GM19043 (cell line): ENCODE data around the gene COL23A1.
"Not testable (repeated sequence)": the region's sequence is repeated elsewhere in the genome, so short reads cannot be mapped to it uniquely, and the experiment has no call there.

ENCODE experiments used
- ATAC-seq: cut with Tn5 transposase; IDR thresholded peaks from one replicate; pipeline ENCODE4 v1.9.1; 2021; ENCODE audit warnings: low read depth; ENCODE audit not compliant: unreplicated experiment

The COL23A1 gene

DNA sequence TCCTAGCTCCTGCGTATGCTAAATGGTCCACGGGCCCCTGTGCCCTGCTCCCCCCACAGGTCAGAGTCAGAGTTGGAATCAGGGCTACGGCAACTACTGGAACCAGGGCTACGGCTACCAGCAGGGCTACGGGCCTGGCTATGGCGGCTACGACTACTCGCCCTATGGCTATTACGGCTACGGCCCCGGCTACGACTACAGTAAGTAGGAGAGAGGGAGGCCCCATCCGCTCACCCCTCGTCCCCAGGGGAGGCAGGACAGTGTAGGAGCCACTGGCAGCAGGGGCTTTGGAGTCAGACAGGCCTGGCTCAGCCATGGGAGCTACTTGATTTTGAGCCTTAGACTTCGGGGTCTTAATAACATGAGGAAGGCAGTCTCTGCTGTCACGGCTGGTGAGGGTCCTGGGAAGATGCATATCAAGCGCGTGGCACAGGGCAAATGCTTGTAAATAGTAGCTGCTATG, 380.1 kb downstream of the COL23A1 start:
- ATAC-seq: no peak

GRCh38 chr5:178209334-178210072, 380.7 kb downstream of the COL23A1 start:
- ATAC-seq: no peak

DNA sequence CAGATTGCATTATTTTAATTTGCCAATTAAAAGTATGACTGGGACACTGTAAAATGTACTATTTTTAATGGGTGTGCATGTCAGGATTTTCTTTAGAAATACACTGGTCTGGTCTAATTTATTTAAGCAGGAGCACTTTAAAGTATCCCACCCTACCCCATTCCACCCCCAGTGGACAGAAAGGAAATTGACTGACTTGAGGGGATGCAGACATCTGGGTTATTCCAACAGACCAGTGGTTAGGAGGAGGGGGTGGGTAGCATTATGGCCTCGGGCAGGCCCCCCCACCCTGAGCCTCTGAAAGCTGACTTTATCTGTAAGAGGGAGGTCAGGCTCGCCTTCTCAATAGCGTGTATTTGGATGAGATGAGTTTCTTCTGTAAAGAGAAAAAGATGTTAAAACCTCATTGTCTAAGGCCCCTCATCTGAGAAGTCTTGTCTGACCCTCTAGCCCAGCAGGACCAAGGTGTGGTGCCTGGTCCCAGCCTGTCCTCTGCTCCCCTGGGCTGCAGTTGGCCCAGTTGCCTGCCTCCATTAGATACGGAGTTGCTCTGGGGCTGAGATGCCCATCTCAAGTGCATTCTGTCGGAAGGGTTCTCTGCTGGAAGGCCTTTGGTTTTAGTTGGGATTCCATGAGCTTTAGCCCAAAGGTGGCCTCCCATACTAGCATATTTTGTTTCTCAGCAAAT, 381.5 kb downstream of the COL23A1 start:
- ATAC-seq: no peak

DNA sequence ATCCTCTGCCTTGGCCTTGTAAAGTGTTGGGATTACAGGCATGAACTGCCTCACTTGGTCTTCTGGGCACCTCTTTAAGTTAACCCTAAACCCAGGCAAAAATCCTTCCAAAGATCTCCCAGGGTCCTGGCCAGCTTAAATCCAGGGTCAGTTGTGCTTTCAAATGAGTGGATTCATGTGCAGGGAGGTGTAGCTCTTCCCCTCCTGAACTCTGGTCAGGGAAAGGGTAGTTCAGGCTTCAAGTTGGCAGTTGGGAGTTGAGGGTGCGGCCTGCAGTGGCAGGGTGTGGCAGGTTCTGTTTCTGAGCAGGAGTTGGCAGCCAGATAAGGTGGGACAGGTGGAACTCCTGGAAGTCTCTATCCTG, 382.3 kb downstream of the COL23A1 start:
- no peak for ATAC-seq

GRCh38 chr5:178207183-178207916, 382.8 kb downstream of the COL23A1 start:
- no peak for ATAC-seq

GRCh38 chr5:178206166-178207101, 383.8 kb downstream of the COL23A1 start:
- ATAC-seq: no peak

- ATAC-seq: no peak
Observed at GRCh38 chr5:178205749-178206047, 384.5 kb downstream of the COL23A1 start.

DNA sequence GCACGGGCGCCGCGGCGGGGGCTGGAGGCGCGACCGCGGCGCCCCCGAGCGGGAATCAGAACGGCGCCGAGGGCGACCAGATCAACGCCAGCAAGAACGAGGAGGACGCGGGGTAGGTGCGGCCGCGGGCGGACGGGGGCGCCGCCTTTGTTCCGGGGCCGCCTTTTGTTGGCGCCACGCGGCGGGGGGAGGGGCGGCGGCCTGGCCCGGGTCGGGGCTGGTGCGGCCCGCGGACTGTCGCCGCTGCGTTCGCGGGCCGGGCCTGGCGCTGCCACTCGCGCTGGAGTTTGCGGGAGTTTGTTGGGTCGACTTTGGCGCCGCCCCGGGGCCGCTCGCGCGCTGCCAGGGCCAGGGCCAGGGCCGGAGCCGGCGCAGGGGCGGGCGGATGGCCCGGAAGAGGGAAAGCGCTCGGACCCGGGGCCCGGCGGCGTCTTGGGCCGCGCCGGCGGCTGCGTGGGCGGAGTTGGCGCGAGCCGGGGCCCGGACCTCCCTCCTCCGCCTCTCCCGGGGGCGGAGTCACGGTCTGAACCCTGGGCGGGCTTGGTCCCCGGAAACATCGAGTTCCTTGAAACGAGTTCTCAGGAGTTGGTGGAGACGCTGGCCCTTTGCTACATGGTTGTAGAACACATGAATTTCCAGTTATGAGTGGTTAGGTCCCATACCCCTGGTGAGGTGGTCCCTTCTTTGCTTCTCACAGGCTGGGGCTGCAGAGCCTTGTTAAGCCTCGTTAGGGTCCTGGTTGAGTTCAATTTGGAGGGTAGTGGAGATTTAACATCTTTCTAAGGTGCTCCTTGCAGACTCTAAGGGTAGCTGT, 385.1 kb downstream of the COL23A1 start:
- peak; percentile 55 for ATAC-seq

DNA sequence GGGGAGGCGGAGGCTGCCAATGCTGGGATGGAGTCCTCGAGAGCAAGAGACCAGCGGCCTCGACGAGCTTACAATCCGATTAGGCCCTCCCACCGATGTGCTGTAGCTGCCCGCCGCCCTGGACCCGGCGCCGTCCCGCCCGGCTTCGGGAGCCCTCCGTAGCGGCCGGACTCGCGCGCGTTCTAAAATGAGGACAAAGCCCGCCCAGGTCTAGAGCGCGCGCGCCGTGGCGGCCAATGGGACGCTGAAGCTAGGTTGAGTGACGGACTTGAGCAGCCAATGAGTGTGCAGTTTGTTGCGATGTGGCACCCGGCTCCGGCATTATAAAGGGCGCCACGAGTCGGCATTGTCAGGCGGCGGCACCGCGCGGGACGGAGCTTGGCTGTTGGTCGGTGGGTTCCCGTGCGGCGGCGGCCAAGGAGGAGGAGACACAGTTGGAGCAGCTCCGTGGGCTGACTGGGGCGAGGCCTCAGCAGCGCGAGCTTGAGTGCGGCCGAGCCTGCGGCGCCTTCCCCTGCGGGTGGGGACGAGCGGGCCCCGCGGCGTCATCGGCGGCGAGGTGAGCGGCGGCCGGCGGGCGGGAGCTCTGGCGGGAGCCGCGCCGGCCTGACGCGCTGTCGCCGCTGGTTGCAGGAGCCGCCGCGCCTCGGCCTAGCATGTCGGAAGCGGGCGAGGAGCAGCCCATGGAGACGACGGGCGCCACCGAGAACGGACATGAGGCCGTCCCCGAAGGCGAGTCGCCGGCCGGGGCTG, 385.8 kb downstream of the COL23A1 start, which contains the start of gene HNRNPAB:
Gene HNRNPAB, plus strand, starts transcription at position 352 of the 753 bp plus-strand sequence. Its CDS starts 305 bp downstream, at position 657.
- peak; percentile 77 for ATAC-seq

DNA sequence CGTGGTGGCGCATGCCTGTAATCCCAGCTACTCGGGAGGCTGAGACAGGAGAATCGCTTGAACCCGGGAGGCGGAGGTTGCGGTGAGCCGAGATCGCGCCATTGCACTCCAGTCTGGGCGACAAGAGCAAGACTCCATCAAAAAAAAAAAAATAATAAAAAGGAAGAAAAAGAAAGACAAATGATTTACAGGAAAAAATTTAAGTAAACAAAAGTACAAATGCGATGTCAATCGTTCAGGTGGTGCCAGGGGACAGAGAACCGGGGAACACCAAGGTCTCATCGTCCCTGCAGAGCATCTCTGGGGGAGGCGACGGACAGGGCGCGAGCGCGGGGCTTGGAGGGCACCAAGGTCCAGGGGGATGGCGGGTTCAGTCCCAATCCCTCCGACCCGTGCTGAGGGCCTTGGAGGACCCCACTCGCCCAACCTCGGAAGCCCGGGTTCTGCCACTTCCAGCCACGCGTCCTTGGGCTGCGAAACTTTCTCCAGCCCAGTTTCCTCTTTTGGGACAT, 386.5 kb downstream of the COL23A1 start:
- no peak for ATAC-seq

DNA sequence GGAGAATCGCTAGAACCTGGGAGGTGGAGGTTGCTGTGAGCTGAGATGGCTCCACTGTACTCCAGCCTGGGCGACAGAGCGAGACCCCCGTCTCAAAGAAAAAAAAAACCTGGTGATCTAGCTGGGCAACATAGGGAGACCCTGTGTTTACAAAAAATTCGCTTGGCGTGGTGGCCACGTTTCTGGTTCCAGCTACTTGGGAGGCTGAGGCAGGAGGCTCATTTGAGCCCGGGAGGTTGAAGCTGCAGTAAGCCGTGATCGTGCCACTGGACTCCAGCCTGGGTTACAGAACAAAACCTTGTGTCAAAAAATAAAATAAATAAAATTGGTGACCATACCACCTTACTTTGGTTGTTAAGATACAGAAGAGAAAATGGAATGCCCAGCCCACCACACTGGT, 387.7 kb downstream of the COL23A1 start:
- no peak for ATAC-seq

- ATAC-seq: no peak
Observed at GRCh38 chr5:178201927-178202235, 388.3 kb downstream of the COL23A1 start.

DNA sequence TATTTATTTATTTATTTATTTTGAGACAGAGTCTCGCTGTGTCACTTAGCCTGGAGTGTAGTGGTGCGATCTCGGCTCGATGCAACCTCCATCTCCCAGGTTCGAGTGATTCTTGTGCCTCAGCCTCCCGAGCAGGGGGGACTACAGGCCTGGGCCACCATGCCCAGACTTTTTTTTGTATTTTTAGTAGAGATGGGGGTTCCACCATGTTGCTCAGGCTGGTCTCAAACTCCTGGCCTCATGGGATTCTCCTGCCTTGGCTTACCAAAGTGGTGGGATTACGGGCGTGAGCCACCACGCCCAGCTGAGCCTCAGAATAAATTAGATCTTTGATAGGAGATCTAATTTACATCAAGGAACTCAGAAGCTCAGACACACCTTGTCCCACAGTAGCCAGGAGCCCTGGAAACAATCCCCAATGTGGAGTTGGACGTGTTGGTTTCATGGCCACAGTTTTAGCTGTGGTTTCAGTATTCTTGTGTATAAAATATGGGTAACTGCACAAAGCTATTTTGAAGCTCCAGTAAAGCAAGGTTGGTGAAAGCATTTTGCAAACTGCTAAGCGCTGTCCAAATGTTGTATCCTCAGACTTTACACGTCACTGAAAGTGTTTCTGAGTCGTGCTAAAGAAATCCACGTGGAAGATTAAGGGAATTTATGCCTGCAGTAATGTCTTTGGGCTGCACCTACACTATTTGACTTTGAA, 388.8 kb downstream of the COL23A1 start:
- ATAC-seq: no peak

GRCh38 chr5:178199581-178200434, 390.4 kb downstream of the COL23A1 start:
- no peak for ATAC-seq

DNA sequence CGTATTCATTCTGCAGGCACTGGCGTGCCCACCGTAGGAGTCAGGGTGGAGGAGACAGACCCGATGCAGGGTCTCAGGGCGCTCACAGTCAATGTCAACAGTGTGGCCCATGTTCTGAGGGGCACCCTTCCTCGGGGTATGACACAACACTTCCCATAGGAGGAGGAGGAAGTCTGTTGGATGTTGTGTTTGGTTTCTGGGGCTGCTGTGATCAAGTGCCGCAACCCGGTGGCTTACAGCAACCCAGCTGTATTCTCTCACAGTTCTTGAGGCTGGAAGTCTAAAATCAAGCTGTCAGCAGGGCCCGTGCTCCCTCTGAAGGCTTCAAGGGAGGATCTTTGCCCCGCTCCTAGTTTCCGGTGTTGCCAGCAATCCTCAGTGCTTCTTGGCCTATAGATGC, 391.5 kb downstream of the COL23A1 start:
- ATAC-seq: no peak

DNA sequence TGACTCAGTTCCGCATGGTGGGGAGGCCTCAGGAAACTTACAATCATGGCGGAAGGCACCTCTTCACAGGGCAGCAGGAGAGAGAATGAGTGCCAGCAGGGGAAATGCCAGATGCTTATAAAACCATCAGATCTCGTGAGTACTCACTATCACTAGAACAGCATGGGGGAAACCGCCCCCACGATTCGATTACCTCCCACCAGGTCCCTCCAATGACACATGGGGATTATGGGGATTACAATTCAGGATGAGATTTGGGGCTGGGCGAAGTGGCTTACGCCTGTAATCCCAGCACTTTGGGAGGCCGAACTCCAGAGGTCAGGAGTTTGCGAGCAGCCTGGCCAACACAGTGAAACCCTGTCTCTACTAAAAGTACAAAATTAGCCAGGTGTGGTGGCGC, 392.0 kb downstream of the COL23A1 start:
- ATAC-seq: not testable (repeated sequence)

- no peak for ATAC-seq
Observed at GRCh38 chr5:178196986-178197385, 393.2 kb downstream of the COL23A1 start.
